Stimulated activated CD4-positive, alpha-beta T cell treated with anti-CD3 and anti-CD28 coated beads, Interleukin-4, amount 100 ng/mL, for 1 hour (primary cell): Measurements from ENCODE around the gene MASP2.
"Not testable (repeated sequence)": the region's sequence is repeated elsewhere in the genome, so short reads cannot be mapped to it uniquely, and the experiment has no call there.

Experiments used
- DNase-seq: peaks from one replicate; pipeline ENCODE4 v3.0.0-alpha.2; 2020

The MASP2 gene

GRCh38 chr1:11058026-11058425, 11.0 kb upstream of the MASP2 start:
- DNase-seq: no peak

- no peak for DNase-seq
Measured at GRCh38 chr1:11057477-11057876, 10.4 kb upstream of the MASP2 start.

- no peak for DNase-seq
Measured at GRCh38 chr1:11056504-11056903, 9.5 kb upstream of the MASP2 start.

GRCh38 chr1:11055676-11056075, 8.6 kb upstream of the MASP2 start:
- DNase-seq: no peak

GRCh38 chr1:11054666-11055065, 7.6 kb upstream of the MASP2 start:
- DNase-seq: no peak

GRCh38 chr1:11054181-11054580, 7.1 kb upstream of the MASP2 start:
- no peak for DNase-seq

GRCh38 chr1:11053758-11054137, 6.7 kb upstream of the MASP2 start:
- peak; percentile 26 for DNase-seq

- peak; percentile 35 for DNase-seq
Measured at GRCh38 chr1:11052839-11053757, 6.1 kb upstream of the MASP2 start.

- DNase-seq: no peak
Measured at GRCh38 chr1:11051781-11052511, 4.9 kb upstream of the MASP2 start.

- not testable (repeated sequence) for DNase-seq
Measured at GRCh38 chr1:11051121-11051520, 4.1 kb upstream of the MASP2 start.

- DNase-seq: no peak
Measured at GRCh38 chr1:11046270-11046566, 821 bp downstream of the MASP2 start.

GRCh38 chr1:11045428-11046269, 1.4 kb downstream of the MASP2 start:
- DNase-seq: no peak

- no peak for DNase-seq
Measured at GRCh38 chr1:11044849-11045427, 2.1 kb downstream of the MASP2 start.

- DNase-seq: no peak
Measured at GRCh38 chr1:11044086-11044848, 2.8 kb downstream of the MASP2 start.

- DNase-seq: no peak
Measured at GRCh38 chr1:11042995-11043874, 3.8 kb downstream of the MASP2 start.

GRCh38 chr1:11042065-11042464, 5.0 kb downstream of the MASP2 start:
- no peak for DNase-seq

- no peak for DNase-seq
Measured at GRCh38 chr1:11041048-11041447, 6.0 kb downstream of the MASP2 start.

GRCh38 chr1:11040105-11040429, 7.0 kb downstream of the MASP2 start:
- DNase-seq: not testable (repeated sequence)

- DNase-seq: no peak
Measured at GRCh38 chr1:11039351-11040104, 7.5 kb downstream of the MASP2 start.

- DNase-seq: peak; percentile 89
Measured at GRCh38 chr1:11037740-11038182, 9.3 kb downstream of the MASP2 start.
